Testis (tissue), 2 donors: ENCODE data around the gene TBC1D1.

Experiments used
- CTCF ChIP-seq, 3 experiments: fragments of 450-650 bp in 2 of 3; fragments of 200-600 bp in 1 of 3; sonication (generic) in 1 of 3; IDR thresholded peaks; one replicate each; pipeline ENCODE4 v1.5.1; 2016 to 2019; ENCODE audit warnings: antibody characterized with exemption in 3 of 3, mild to moderate bottlenecking in 2 of 3, moderate library complexity in 1 of 3
- POLR2A ChIP-seq: fragments of 450-650 bp; IDR thresholded peaks from one replicate; pipeline ENCODE4 v1.6.1; 2017; ENCODE audit warnings: antibody characterized with exemption, mild to moderate bottlenecking, moderate library complexity

- TF ChIP-seq CTCF (IDR thresholded peaks at IDR 0.05) (no peak), POLR2A (no peak)
These were observed 11.3 kb downstream of the TBC1D1 start for GRCh38 chr4:37902212-37902611.
